ENCODE measurements around the gene CDS2.

The CDS2 gene

DNA sequence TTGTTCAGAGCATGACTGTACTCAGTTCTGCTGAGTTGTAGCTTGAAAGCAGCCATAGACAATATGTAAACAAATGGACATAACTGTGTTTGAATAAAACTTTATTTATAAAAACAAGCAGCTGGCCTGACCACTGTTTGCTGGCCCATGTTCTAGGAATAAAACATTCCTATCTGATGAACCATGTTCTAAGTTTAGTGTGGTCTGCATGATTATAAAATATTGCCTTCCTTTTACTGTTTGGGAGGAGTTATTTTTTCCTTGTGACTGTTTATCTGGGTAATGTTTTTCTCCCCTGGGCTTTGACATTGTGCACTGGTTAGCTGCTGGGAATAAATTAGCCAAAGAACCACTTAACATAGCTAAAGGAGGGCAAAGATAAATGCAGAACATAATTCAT, 55.1 kb downstream of the CDS2 start:
- DNase-seq, result no peak

DNA sequence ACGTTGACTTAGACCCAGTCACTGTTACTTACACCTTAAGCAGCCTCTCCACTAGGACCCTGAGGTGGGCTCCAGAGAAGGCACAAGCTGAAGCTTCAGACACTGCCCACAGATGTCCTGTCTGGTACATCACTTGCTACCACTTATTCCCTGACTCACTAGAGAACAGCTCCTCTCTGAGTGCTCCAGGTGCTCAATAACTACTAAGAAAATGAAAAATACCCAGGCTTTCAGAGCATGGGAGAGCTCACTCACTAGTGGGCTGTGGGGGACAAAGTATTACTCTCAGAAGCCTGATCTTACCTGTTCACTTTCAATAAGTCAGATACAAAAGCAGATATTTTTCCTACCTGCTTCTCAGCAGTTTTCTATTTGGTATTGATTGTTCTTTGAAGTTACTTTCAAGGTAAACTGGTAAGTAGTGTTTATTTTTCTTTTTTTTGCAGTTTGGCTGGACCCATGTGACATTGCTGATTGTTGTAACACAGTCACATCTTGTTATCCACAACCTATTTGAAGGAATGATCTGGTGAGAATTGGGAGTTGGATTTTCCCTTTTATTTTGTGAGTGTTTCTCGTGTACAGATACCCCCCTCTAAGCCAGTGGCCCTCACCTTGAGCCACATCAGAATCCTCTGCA, 55.9 kb downstream of the CDS2 start:
- no peak for DNase-seq

DNA sequence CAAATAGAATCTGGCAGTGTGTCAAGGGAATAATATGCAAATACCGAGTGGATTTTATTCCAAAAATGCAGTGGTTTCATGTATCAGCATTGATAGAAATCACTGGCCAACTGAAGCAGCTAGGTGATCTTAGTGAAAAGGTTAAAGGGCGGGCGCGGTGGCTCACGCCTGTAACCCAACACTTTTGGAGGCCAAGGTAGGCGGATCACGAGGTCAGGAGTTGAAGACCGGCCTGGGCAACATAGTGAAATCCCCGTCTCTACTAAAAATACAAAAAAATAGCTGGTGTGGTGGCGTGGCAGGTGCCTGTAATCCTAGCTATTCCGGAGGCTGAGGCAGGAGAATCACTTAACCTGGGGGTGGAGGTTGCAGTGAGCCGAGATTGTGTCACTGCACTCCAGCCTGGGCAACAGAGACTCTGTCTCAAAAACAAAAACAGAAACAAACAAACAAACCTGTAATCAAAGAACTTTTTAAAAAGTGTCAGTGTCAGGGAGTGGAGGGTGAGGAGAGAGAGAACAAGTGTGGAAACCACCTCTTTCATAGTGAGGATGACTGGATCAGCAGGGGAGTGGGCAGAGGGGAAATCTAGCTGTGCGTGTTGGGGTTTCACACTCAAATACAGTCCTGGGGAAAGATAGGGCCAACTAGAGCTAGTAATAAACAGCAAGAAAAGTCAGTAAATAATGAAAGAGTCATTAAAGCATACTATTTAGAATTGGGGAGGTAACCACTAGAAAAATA, 57.1 kb downstream of the CDS2 start:
- DNase-seq, result no peak

DNA sequence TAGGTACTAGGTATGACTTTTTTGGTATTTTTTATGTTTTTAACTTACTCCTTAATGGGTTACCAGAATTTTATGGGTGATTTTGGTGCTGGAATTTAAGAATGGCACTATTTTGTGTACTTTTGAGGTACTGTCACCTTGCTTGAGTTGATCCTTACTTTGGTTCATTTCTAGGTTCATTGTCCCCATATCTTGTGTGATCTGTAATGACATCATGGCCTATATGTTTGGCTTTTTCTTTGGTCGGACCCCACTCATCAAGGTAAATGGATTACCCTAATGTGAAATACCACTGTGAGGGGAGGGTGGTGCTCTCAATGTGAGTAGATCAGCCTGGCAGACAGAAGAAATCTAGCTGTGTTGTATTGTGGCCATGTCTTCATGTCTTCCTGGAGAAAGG, 57.9 kb downstream of the CDS2 start:
- DNase-seq, result no peak

DNA sequence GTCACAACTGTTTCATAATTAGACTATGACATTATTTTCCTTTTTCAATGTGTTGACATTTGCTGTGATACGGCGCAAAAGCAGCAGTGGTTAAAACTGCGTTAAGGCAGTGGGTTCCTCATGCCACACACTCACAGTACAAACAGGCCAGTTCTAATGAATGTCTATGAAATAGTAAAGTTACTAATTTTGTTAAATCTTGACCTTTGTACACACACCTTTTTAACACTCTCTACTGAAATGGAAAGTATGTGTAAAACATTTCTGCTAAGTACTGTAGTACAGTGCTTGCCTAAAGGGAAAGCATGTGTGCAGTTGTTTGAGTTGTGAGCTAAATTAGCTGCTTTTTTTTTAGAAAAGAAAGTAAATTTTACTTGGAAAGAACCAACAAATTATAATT, 60.3 kb downstream of the CDS2 start:
- no peak for DNase-seq

DNA sequence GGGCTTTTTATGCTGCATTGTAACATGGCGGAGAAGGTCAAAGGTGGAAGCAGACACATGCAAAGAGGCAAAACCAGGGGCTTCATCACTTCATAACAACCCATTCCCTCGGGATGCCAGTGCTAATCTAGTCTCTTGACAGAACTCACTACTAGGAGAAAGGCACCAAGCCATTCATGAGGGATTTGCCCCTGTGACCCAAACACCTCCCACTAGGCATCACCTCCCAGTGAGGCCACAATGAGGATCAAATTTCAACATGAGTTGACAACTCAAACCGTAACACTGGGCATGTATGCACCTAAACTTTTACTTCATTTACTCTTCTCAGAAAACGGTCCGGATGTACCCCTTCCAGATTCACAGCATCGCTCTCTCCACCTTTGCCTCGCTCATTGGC, 61.9 kb downstream of the CDS2 start:
- no peak for DNase-seq

DNA sequence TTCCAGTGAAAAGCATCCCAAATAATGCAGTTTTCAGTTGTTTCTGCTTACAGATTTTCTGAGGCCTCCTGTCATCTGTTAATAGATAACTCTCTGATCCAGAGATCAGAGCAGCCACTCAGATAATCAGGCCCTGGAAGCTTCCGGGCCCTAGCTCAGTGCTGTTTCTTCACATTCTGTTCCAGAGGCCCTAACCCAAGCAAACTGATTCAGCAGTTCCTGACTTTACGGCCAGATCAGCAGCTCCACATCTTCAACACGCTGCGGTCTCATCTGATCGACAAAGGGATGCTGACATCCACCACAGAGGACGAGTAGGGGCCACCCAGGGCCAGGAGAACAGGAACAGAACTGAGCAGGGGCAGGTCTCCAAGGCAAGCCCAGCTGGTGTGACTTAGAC, 63.1 kb downstream of the CDS2 start:
- no peak for DNase-seq

DNA sequence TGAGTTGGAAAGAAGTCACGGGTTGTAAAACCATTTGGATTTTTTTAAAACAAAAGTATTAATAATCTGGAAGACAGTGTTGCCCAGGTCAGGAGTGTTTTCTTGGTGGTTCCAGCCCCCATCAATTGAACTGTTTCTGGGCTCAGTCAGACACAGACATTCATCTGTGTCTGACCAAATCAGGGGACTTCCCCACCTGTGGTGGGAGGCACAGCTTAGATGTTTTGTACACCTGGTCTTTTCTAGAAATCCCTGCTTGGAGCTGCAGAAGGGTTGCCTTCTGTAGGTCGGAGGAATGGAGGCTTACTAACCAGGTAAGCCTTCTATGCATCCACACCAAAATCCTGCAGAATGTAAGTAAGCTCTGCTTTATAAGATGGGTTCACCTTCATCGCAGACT, 63.6 kb downstream of the CDS2 start:
- DNase-seq, result no peak

DNA sequence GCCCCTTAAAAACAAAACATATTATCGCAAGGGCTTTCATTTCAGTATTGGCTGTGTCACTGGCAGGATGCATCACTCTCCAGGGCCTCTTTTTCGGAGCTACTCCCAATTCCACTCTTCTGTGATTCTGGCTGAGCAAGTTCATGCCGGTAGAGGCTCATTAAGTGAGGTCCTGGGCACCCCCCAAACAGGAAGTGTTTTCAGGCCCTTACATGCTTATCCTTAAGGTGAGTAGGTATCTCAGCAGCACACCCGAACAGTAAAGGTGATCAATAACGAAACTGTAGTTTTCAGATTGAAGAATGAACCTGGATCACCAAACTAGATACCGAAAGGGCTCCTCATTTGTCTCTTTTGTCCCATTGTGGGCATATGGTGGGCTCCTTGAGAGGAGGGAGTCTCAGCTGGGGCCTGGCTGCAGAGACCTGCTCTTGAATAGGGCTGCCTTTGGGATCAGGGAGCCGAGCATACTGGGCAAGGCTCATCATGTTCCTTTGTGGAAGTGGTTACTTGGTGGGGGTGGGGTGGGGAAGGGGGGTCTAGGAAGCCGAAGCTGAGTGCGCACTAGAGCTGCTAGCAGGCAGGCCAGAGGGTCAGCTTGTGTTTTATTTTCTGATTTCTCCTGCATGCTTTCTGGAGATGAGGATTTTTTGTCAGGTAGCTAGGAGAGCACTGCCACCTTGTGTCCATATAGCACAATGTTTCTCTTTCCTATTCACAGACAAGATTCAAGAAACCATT, 65.2 kb downstream of the CDS2 start:
- peak in 2 of 5 experiments; percentile 34 to 76 for DNase-seq

DNA sequence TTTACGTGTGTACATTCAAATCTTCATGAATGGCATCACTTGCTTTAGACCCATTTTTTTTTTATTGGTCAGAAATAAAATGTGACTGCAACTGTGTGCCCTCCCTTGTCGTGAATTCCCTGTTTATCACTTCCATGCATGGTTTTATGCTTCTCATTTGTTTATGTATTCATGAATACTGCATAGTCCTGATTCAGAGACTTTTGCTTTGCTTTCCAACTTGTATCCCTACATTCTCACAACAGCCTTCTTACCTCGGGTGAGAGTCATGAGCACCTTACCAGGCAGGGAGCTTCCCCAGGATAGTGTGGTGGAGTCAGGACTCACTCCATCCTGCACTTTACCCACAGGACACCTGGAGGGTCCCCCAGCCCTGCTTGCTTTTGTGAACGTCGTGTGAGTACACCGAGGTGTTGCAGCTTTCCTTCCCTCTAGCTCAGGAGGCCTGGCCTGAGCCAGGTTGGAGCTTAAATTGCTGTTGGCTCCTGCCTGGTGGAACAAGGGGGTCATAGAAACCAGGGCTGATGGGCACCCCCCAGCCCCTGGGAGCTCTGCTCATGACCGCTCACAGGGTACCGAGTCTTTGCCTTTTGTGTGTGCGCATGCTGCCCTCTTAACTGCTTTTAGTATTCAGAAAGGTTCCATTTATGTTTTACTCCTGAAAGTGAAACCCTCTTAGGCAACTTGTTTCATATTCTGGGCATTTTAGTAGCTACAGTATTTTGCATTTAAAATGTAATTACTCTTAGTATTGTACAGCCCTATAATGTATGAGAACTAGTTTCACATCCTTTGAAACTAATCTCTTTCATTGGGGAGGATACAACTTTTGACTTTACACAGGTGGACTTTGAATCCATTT, 66.0 kb downstream of the CDS2 start:
- DNase-seq, result no peak

DNA sequence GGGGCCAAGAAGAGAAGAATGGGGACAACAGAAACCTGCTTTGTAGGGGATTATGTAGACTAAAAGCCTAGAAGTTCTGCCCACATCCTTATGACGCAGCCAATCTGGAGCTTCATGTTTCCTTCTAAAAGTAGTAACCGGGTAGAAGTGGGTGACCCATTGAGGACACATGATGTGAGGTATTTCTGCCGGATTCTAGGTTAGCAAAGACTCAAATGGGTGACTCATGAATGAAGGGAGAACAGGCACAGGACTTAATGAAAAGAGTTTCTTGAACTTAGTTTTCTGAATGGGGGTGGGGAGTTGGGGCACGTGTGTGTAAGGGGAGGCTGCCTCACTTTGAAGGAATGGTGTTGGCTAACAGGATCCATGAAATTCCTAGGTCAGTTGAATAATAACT, 68.8 kb downstream of the CDS2 start:
- no peak for DNase-seq

DNA sequence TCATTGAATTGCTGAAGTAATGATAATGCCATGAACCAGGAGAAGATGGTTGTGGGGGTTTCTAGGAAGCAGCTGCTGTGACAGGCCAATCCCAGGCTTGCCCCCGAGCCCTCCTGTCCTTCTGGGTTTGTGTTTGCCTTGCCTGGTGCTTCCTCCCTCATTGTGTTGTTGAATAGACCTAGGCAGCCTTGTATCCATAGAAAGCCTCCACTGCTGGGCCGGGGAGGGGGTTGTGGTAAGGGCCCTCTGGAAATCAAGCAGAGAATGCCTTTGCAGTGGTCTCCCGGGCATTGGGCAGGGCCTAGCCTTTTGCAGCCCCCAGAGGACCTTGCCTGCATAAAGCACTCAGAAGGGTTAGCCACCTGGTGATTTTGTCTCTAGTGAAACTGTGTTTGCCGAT, 69.3 kb downstream of the CDS2 start:
- DNase-seq, result no peak

DNA sequence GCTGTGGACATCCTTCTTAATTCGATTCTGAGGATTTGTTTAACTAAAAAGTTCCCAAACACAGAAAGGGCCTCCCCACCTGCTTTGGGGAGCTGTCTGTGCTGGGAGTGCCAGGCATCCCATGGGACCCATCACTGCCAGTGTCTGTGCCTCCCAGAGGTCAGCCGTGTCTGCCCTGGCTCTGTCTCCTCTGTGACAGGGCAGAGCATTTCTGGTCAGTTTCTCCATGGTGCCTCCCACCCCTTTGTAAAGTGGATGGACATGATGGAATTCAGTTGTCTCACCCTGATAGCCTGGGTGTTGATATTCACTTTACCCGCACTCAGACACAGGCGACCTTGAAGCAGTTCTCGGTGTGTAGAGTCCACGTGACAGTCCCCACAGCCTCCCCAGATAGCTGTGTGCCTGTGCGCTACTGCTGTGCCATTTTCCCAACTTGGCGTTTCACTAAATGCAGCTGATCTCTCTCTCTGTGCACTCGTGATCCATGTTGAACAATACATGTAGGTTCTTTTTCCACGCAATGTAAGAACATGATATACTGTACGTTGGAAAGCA, 70.5 kb downstream of the CDS2 start:
- no peak for DNase-seq

DNA sequence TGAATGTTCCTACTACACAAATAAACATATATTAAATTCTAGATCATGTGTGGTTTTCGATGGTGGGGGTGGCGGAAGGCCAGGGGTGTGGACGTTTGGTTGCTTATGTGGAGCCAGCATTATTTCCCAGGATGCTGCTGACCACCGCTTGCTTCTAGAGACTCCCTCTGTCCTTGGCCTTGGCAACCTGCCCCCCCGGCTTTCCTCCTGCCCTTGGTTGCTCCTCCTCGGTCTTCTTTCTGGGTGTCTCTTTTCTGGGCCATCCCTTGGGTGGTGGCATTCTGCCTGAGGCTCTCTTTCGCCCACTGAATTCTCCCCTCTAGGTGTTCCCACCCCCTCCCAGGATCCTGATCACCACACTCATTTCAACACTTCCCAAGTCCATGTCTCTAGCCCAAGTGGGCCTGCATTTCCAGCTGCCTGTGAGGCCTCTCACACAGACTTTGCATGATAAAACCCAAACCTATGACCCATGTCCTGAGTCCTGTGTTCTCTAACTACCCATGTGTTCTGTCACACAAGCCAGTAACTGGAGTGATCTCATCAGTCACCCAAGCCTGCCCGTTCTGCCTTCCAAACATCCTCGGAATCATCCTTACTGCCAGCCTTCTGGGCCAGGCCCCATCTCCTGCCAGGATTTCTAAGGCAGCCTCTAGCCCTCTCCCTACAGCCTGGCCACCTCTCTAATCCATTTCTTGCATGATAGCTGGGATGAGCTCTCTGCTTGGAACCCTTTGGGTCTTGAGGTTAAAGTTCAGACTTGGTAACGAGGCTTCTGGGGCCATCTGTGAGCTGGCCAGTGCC, 71.2 kb downstream of the CDS2 start:
- no peak for DNase-seq

DNA sequence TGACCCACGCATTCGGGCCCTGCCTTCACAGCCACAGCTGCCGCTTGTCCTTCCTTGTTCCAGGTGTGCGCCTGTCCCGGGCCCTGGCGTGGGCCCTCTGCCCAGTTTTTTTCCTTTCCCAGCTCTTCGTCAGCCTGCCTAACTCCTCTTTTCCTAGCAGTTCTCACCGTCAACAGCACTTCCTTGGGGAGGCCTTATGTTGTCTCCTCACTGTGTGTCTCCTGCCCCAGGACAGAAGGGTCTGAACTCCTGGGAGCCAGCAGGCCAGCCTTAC, 71.8 kb downstream of the CDS2 start:
- DNase-seq, result no peak

DNA sequence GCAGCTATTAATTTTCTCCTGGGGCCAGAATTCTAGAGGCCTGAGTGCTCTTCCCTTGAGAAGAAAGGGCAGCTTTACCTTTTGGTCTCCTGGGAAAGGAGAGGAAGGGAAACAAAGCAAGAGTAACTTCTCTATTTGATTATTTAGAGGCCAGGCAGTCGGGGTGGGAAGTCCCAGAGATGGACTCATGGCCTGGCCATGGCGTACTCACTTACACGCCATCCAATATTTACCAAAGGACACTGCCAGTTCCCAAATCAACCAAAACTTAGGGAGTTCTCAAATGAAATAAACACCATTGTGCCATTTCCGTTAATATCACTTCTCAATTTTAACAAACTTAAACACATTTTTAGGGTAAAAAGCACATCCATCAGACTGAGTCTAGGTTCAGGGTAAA, 76.6 kb downstream of the CDS2 start:
- DNase-seq, result no peak

DNA sequence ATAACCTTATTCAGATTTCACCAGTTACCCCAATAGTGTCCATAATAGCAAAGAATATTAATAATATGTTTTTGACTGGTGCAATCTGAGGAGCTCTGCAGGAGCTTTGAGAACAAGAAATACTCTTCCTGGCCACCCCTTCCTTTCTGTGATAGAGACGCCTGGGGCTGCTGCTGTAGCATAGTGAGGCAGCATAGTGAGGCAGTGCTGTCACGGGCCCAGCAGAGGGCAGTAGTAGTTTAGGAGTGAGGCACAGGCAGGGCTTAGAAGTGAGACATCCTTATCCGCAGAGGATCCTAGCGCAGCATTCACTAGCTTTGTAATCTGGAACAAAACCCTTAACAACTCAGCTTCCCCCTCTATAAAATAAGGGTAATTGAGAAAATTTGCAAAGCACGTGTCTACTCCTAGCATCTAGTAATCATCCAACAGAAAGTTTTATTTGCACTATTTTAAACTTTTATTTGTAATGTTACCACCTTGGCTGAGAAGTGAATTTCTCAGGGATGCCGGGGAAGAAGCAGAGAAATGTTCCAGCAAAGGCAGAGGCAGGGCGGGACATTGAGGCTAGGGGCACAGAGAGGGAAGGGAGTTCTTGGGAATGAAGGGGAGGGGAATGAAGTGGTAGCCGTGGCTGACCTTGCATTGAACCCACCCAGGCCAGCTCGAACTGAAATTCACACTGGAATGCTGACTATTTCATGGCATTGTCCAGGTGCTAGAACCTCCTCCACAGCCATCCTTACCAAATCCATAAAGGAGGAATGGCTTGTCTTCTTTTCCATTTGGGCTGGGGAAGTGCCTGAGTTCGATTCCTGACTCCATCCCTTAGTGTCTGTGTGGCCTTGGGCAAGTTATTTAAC, 78.8 kb downstream of the CDS2 start:
- peak; percentile 24 to 71 (median 36) for DNase-seq

DNA sequence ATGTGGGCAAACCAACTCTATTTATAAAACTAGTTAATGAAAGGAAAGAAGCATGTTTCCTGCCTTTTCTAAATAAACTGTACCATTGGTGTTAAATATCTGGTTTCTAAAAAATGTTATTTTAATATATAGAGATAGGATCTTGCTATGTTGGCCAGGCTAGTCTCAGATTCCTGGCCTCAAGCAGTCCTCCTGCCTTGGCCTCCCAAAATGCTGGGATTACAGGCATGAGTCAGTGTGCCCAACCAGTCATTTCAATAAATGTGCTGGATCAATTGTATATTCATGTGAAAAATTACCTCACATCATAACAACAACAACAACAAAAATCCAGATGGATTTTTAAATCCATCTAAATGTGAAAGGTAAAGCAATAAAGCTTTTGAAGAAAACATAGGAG, 80.3 kb downstream of the CDS2 start:
- no peak for DNase-seq

DNA sequence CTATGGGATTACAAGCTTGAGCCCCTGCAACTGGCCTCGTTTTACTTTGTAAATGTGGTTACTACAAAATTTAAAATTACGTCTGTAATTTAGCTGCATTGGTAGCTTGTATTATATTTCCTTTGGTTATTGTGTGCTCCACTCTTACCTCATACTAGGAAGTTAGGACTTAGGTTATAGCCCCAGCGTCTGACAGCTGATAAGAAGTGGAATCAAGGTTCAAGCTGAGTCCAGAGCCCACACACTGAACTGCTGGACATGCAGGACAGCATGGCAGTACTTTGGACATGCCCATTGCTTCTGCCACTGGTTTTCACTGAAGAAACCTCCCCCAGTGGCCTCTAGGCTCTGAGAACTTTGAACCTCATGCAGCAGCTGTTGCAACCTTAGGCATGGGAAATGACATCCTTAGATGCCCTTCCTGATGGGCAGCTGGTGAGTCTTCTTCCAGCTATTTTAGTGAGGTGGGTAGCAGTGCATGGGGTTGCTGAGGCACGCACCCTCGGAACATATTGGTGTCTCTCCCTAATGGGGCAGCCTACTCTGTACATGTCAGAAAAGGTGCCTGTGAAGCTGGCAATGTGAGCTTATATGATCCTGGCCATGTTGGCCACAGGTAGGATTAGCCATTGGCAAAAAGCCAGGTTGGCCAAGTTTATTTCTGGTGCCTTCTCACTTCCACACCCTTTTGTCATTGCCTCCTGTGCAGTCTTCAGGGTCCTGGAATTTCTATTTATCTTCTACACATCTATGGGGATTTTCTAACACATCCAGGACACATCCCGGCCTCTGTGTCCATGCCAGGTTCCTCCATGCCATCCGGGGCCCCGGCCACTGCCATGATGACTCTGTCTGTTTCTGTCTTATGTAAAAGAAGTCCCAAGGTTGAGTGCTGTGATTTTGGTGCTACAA, 85.3 kb downstream of the CDS2 start:
- no peak for DNase-seq

DNA sequence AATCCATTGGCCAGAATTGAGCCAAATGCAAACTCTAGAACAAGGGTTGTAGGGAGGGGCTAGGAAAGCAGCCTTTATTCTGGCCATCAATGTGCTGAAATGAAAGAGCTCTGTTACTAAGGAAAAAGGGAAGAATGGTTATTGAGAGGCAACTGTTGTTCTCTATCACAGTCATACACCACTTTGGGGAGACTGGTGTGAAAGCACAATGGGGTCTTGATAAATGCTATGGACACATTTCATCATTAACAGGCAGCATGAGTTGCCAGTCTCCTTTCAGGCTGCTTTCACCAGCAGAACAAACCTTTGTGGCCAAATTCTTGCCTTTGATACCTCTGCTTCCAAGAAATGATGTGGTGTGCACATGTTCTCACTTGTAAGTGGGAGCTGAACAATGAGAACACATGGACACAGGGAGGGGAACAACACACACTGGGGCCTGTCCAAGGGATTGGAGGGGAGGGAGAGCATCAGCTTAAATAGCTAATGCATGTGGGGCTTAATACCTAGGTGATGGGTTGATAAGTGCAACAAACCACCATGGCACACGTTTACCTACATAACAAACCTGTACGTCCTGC, 86.2 kb downstream of the CDS2 start:
- DNase-seq, result no peak

Data from T-helper 2 cell (primary cell).